ENCODE measurements around the gene IL20.

GRCh38 chr1:206834711-206835110, 30.7 kb upstream of the IL20 start:
- TF ChIP-seq TP53 (CRISPR knock-in tag; IDR thresholded peaks at IDR 0.05) (no peak), POLR2A (IDR thresholded peaks at IDR 0.05; ENCODE audit: low read length) (no peak), BHLHE40 (IDR thresholded peaks at IDR 0.05; ENCODE audit: low read depth, low read length) (no peak), MAFK (IDR thresholded peaks at IDR 0.05; ENCODE audit: partially characterized antibody) (no peak), RFX5 (IDR thresholded peaks at IDR 0.05) (no peak), PHF8 (IDR thresholded peaks at IDR 0.05; ENCODE audit: borderline replicate concordance, low read depth) (no peak), CHD2 (IDR thresholded peaks at IDR 0.05; ENCODE audit: low read length, partially characterized antibody) (no peak), POLR2AphosphoS2 (conservative IDR thresholded peaks at IDR 0.05; ENCODE audit: low read length) (no peak), CEBPB (IDR thresholded peaks at IDR 0.05) (no peak), MAX (IDR thresholded peaks at IDR 0.05) (no peak), KDM1A (IDR thresholded peaks at IDR 0.05; ENCODE audit: low read depth) (no peak)
- TF ChIP-seq, protein P1, sequence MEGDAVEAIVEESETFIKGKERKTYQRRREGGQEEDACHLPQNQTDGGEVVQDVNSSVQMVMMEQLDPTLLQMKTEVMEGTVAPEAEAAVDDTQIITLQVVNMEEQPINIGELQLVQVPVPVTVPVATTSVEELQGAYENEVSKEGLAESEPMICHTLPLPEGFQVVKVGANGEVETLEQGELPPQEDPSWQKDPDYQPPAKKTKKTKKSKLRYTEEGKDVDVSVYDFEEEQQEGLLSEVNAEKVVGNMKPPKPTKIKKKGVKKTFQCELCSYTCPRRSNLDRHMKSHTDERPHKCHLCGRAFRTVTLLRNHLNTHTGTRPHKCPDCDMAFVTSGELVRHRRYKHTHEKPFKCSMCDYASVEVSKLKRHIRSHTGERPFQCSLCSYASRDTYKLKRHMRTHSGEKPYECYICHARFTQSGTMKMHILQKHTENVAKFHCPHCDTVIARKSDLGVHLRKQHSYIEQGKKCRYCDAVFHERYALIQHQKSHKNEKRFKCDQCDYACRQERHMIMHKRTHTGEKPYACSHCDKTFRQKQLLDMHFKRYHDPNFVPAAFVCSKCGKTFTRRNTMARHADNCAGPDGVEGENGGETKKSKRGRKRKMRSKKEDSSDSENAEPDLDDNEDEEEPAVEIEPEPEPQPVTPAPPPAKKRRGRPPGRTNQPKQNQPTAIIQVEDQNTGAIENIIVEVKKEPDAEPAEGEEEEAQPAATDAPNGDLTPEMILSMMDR (IDR thresholded peaks at IDR 0.05): no peak
